Activated CD8-positive, alpha-beta memory T cell treated with anti-CD3 and anti-CD28 coated beads for 36 hours (primary cell): Measurements from ENCODE around the gene ATF7IP. TPM values are rescaled to one million over a fixed set of nuclear protein-coding genes. Genes with fewer than 3 reads are reported as not detected.
"Not testable (repeated sequence)": the region's sequence is repeated elsewhere in the genome, so short reads cannot be mapped to it uniquely, and the experiment has no call there.

Experiments
- CTCF ChIA-PET: fragments of 350-600 bp; sonication (Branson Sonifier 250); formaldehyde crosslinking; loops from one replicate; lab custom pipeline; 2021; ENCODE audit warnings: antibody characterized with exemption; lab: Charles Lee
- POLR2A ChIA-PET: fragments of 350-600 bp; sonication (Branson Sonifier 250); formaldehyde crosslinking; loops from one replicate; lab custom pipeline; 2021; ENCODE audit warnings: antibody characterized with exemption; lab: Charles Lee
- total RNA-seq, 2 experiments: library from RNA; stranded (reverse); gene quantifications; one replicate each; pipeline ENCODE4 v1.2.3, GENCODE V29; 2021

Gene ATF7IP
- total RNA-seq, 2 experiments from 2014 or later, result 68.0 to 75.8 TPM

DNA sequence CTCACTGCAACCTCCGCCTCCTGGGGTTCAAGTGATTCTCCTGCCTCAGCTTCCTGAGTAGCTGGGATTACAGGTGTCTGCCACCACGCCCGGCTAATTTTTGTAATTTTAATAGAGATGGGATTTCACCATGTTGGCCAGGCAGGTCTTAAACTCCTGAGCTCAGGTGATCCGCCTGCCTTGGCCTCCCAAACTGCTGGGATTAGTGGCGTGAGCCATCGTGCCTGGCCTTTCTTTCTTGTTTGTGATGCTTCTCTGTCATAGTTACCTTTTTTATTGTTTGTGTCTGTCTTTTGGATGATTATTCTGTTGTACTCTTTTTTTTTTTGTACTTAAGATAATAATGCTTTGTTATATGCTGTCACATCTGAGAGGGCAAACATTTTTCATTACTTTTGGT lies 35.8 kb downstream of the ATF7IP start:
- CTCF ChIA-PET, result interaction anchor here (1.3 to 2.0 kb wide), 2 partner anchors 13 to 36 kb away, joined by 3 to 7 read pairs; no protein-coding TSS in a partner anchor
- POLR2A ChIA-PET, result interaction anchor here (0.6 to 0.9 kb wide), 3 partner anchors 15 to 307 kb away, joined by 3 to 12 read pairs (median 9); no protein-coding TSS in a partner anchor

DNA sequence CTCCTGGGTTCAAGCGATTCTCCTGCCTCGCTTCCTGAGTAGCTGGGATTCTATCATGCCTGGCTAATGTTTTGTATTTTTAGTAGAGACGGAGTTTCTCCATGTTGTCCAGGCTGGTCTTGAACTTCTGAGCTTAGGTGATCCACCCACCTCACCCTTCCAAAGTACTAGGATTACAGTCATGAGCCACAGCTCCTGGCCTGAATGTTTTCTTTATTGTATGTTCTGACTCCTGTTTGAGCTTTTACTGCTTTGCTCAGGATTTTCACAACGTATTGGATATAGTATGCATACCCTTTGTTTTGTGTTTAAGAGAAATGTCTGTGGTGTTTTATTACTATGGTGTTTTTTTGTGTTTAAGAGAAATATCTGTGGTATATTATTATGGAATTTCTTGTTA lies 37.2 kb downstream of the ATF7IP start:
- ChIA-PET POLR2A (interaction anchor here (1.3 to 1.8 kb wide), 2 partner anchors 11 to 37 kb away, joined by 4 to 8 read pairs; partner anchors contain the start of gene ATF7IP), CTCF (interaction anchor here (0.8 to 2.0 kb wide), 6 partner anchors 12 to 50 kb away, joined by 3 to 7 read pairs (median 3); no protein-coding TSS in a partner anchor)

DNA sequence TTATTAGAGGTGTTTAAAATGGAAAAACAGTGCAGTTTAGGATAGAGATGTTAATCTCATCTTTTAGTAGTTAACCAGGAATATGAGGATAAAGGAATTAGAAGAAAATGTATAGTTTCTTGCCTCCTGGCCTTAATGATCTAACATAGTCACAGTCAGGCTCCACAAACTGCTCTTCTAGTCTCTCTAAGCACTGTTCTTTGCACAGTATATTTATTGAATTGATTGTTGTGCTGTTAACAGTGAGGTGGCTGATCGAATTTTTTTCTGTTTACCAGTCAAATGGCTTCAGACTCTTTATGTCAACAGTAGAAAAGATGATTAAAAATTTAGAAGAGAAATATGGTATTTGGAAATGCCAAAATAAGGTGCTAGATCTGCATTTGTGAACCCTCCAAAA lies 37.8 kb downstream of the ATF7IP start:
- POLR2A ChIA-PET, result interaction anchor here (1.8 kb wide), 1 partner anchor 37 kb away, joined by 8 read pairs; the partner anchor contains the start of gene ATF7IP

DNA sequence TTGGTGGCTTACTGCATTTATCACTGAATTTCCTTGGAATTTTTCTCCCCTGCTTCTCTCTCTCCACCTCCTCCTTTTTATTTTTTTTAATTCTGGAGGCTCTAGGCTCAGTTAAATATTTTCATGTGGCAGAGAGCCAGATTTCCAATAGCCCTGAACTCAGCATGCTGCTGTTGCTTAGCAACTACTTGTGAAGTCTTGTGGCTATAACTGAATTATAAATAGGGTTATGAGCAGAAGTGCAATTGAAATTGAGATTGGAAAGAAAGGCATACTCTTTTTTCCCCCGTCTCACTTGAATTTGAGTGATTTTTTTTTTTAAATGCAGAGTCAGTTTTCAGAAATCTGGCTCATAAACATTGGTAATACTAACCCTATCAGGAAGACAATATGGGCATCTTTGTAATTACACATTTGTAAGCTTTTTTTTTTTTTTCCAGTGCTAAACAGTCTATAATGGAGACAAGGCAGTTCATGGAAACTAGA lies 38.3 kb downstream of the ATF7IP start:
- ChIA-PET CTCF (no interaction called here), POLR2A (interaction anchor here (1.8 kb wide), 1 partner anchor 38 kb away, joined by 8 read pairs; the partner anchor contains the start of gene ATF7IP)

More for the DNA sequence above, 37.8 kb downstream of the ATF7IP start:
- CTCF ChIA-PET, result interaction anchor here (0.9 kb wide), 1 partner anchor 16 kb away, joined by 3 read pairs; no protein-coding TSS in a partner anchor

DNA sequence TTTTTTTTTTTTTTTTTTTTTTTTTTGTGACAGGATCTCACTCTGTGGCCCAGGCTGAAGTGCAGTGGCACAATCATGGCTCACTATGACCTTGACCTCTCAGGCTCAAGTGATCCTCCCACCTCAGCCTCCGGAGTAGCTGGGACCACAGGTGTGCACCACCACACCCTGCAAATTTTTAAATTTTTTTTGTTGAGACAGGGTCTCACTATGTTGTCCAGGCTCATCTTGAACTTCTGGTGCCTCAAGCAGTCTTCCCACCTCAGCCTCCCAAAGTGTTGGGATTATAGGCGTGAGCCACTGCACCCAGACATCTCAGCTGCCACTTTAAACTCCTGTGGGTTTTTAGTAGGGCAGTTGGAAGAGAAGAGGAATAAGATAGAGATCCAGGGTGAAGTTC lies 39.9 kb downstream of the ATF7IP start:
- CTCF ChIA-PET, POLR2A ChIA-PET: not testable (repeated sequence)

DNA sequence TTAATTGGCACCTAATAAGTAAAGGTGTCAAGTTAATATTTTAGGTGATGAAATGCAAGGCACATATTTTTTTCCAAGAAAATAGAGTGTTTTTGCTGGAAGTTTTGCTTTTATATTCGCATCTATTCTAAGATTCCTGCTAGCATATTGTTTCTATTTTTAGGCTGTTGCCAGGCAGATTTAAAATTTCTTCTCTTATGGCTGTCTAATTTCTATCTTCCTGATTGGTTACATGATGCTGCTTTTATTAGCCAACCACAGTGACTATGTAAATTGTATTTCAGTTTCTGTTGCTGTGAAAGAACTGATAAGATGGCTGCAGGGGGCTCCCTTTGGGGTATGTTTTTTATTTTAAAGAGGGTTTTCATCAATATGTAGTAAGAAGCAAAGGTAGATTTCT lies 42.7 kb downstream of the ATF7IP start:
- ChIA-PET CTCF (no interaction called here), POLR2A (no interaction called here)

DNA sequence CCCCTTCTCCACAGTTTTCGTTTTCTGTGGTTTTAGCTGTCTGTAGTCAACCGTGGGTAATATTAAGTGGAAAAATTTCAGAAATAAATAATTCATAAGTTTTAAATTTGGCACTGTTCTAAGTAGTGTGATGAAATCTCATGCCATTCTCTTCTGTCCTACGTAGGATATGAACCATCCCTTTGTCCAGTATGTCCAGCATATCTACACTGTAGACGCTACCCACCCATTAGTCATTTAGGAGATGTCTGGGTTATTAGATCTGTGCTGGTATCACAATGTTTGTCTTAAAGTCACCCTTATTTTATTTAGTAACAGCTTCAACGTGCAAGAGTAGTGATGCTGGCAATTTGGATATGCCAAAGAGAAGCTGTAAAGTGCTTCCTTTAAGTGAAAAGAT lies 44.7 kb downstream of the ATF7IP start:
- ChIA-PET POLR2A (no interaction called here), CTCF (interaction anchor here (2.4 kb wide), 1 partner anchor 44 kb away, joined by 5 read pairs; the partner anchor contains the start of gene ATF7IP)

DNA sequence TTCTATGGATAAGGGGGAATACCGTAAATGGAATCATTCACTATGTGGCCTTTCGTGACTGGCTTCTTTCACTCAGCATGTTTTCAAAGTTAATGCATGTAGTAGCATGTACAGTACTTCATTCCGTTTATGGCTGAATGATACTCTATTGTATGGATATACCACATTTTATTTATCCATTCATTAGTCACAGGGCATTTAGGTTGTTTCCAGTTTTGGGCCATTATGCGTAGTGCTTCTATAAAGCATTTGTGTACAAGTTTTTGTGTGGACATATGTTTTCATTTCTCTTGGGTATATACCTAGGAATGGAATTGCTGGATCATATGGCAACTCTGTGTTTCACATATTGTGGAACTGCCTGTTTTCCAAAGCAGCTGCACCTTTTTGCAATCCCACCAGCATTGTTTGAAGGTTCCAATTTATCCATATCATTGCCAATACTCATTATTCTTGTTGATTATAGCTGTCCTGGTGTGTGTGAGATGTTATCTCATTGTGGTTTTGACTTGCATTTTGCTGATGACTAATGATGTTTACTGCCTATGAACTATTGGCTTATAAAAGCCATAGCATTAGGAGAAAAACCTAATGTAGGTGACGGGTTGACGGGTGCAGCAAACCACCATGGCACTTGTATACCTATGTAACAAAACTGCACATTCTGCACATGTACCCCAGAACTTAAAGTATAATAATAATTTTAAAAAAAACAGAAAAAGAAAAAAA lies 45.5 kb downstream of the ATF7IP start:
- CTCF ChIA-PET, result interaction anchor here (2.0 to 2.4 kb wide), 2 partner anchors 43 to 45 kb away, joined by 5 to 6 read pairs; partner anchors contain the start of gene ATF7IP
- POLR2A ChIA-PET, result no interaction called here

DNA sequence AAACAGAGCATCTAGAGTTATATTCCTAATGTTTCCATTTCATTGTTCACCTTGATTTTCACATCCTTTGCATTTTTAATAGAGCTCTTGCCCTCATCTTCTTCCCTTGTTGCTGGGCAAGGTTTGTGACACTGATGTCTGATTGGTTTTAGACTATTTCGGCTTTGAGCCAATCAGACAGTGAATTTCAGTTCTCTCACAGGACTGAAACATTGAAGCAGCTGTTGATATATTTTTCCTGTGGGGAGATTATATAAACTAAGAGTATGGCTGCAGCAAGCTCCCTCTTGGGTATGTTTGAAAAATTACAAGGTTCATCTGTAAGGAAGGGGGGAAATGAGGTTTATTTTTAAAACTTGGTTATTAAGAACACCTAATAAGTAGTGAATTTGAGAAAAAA lies 51.2 kb downstream of the ATF7IP start:
- CTCF ChIA-PET, result interaction anchor here (0.8 to 1.3 kb wide), 3 partner anchors 14 to 28 kb away, joined by 3 read pairs; no protein-coding TSS in a partner anchor
- POLR2A ChIA-PET, result interaction anchor here (1.1 kb wide), 2 partner anchors 22 to 51 kb away, joined by 4 to 7 read pairs; partner anchors contain the start of gene ATF7IP

DNA sequence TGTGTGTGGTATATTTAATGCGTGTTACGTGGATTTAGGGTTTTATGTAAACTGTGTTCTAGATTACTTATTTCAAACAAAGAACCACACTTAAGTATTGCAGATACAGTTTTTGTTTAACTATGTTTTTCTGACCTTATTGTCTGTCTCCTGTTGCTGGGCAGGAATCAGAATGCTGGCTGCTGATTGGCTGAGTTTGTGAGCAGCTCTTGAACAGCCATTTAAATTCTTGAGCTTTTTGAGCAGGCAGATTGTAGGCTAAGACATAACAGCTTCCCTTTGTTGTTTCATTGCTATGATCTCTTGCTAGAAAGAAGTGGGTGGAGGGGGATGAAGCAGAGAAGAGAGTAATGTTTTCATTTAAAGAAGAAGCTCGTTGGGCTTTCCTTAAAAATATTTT lies 52.2 kb downstream of the ATF7IP start:
- ChIA-PET CTCF (interaction anchor here (1.0 to 1.4 kb wide), 4 partner anchors 15 to 180 kb away, joined by 3 to 5 read pairs (median 4); no protein-coding TSS in a partner anchor), POLR2A (interaction anchor here (0.6 kb wide), 1 partner anchor 16 kb away, joined by 3 read pairs; no protein-coding TSS in a partner anchor)

DNA sequence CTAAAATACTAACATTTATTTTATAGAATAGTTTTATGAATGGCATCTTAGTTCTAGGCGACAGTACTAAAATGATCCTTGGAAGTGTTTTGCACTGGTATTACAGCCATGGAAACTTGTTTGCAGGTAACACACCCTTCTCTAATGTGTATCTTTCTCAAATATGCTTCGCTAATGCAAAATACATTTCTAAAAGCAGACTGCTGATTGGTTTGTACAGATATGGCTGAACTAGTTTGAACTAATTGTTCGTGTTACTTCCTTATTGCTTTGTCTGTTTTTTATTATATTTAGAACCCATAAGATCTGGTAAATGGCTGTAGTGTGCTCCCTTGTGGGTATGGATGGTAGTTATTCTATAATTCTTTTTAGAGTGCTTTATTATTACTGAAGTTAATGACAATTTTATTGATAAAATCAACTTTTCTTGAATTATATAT lies 53.0 kb downstream of the ATF7IP start:
- CTCF ChIA-PET, result interaction anchor here (1.3 to 1.4 kb wide), 2 partner anchors 161 to 181 kb away, joined by 4 to 5 read pairs; no protein-coding TSS in a partner anchor
- POLR2A ChIA-PET, result no interaction called here

DNA sequence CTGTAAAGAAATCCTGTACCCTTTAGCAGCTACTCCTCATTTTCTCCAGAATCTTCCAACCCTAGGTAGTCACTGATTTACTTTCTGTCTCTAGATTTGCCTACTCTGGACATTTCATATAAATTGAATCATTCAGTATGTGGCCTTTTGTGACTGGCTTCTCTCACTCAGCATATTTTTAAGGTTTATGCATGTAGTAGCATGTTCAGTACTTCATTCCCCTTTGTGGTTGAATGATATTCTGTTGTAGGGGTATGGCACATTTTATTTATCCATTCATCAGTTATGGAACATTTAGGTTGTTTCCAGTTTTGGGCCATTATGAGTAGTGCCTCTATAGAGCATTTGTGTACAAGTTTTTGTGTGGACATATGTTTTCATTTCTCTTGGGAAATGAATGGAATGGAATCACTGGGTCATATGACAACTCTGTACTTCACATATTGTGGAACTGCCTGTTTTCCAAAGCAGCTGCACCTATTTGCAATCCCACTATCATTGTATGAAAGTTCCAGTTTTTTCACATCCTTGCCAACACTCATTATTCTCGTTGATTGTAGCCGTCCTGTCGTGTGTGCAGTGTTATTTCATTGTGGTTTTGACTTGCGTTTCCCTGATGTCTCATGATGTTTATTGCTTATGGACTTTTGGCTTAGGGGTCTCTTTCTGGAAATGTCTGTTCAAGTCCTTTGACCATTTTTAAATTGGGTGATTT lies 57.2 kb downstream of the ATF7IP start:
- POLR2A ChIA-PET, result no interaction called here
- CTCF ChIA-PET, result interaction anchor here (1.0 to 1.4 kb wide), 3 partner anchors 10 to 17 kb away, joined by 3 read pairs; no protein-coding TSS in a partner anchor

DNA sequence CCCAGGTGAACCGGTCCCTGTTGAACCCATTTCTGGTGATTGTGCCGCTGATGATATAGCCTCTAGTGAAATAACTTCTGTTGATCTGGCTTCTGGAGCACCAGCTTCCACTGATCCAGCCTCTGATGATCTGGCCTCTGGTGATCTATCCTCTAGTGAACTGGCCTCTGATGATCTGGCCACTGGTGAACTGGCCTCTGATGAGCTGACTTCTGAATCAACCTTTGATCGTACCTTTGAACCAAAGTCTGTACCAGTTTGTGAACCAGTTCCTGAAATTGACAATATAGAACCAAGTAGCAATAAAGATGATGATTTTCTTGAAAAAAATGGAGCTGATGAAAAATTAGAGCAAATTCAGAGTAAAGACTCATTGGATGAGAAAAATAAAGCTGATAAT lies 59.1 kb downstream of the ATF7IP start:
- POLR2A ChIA-PET, result no interaction called here
- CTCF ChIA-PET, result no interaction called here

DNA sequence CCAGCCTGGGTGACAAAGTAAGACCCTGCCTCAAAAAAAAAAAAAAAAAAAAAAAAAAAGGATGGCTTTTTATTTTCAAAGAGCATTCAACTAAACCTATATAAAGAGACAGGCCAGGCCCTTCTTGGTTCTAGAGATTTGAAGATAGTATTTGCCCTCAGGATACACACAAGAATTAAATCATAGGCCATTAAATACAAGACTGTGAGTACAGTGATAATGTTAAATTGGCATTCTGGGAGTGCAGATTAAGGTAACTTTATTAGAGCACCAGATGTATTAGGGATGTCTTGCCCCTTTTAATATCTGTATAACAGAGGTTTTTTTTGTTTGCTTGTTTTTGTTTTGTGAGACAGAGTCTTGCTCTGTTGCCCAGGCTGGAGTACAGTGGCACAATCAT lies 61.3 kb downstream of the ATF7IP start:
- POLR2A ChIA-PET, result interaction anchor here (0.7 kb wide), 1 partner anchor 74 kb away, joined by 3 read pairs; no protein-coding TSS in a partner anchor
- CTCF ChIA-PET, result interaction anchor here (0.9 kb wide), 1 partner anchor 24 kb away, joined by 3 read pairs; no protein-coding TSS in a partner anchor

DNA sequence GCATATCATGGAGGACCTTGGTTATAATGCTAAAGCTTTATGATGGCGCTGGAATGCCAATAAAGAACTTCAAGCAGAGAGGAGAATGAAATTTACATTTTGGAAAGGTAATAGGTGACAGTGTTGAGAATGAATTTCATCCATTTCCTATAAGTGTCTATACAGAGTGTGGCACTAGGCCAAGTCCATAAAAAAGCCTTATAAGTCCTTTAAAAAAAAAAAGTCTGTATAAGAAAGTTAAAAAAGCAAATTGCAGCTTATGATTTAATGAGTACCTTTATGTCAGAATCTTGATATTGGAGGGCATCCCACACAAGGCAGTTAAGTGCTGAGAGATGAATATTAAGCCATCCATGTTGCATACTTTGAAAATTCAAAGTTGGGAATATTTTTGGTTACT lies 62.4 kb downstream of the ATF7IP start:
- ChIA-PET CTCF (interaction anchor here (0.9 kb wide), 1 partner anchor 25 kb away, joined by 3 read pairs; no protein-coding TSS in a partner anchor), POLR2A (no interaction called here)

DNA sequence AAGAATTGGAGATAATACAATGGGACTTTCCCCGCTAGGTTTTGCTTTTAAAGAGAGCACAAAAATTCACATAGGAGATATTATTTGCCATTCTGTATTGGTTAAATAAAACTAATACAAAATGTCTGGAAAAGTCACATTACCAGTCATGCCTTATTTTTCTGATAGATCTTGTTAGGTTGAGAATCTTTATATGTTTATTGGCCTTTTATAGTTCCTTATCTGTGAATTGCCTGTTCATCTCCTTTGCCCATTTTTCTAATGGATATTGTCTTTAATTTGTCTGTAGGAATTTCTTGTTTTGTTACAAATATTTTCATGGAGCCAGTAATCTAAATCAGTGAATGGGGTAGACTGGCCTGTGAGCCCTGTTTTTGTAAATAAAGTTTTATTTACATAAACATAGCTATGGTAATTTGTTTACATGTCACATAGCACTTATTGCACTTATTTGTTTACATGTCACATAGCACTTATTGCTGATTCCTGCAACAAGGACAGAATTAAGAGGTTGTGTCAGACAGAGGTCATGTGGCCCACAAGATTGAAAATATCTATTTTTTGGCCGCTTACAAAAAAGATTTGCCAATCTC lies 65.0 kb downstream of the ATF7IP start:
- ChIA-PET CTCF (no interaction called here), POLR2A (no interaction called here)

DNA sequence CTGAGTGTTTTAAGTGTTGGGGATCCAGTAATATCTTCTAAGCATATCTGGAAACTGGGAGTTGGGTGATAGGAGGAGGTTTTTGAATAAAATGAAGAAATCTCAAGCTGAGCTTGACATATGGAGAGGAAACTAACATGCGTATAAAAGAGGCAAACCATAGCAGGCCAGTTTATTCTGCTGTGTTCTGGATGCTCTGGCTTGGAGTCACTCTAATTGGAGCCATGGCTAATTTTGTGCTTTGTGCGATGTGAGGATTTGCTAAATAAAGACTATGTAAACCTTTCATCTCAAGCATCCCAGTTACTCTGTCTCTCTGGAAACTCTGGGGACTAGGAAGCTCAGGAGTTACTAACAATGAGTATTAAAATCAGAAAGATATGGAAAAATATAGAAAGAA lies 66.5 kb downstream of the ATF7IP start:
- CTCF ChIA-PET, result no interaction called here
- POLR2A ChIA-PET, result no interaction called here

DNA sequence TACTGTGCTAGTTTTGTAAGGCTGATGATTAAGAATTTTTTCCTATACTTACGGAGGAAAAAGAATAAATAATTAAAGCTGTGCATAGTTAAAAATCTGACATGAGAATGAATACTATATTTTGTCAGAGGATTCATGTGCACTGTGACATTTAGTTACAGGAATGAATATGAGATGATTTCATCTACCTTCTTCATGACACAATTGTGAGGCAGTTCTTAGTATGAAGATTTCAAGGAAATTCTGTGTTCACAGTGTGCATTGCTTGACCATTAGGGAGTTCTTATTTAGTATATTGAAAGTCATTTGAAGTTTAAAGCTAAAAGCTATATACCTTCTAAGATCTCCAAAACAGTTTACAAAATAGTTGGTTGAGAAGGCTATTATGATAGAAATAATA lies 70.1 kb downstream of the ATF7IP start:
- CTCF ChIA-PET, result interaction anchor here (1.4 kb wide), 1 partner anchor 215 kb away, joined by 3 read pairs; no protein-coding TSS in a partner anchor
- POLR2A ChIA-PET, result no interaction called here
